IMR-90 (cell line): Measurements from ENCODE around the gene VPS35. TPM values are rescaled to one million over a fixed set of nuclear protein-coding genes. Genes with fewer than 3 reads are reported as not detected.

Experiments used
- ATAC-seq: fragments of 200-7000 bp; cut with Tn5 transposase; 2 replicates; pipeline ENCODE4 v1.9.1; 2020; ENCODE audit warnings: low read depth, mild to moderate bottlenecking, moderate library complexity
- BruUV-seq: library from RNA; stranded (reverse); fragments of 400-500 nt; replicated peaks from 2 replicates; lab custom pipeline; 2021; lab: Mats Ljungman, UMichigan
- CTCF ChIA-PET: fragments of 300-600 bp; formaldehyde crosslinking; extraction: SDS; loops from one replicate; lab custom pipeline; 2021; ENCODE audit warnings: antibody characterized with exemption; lab: Yijun Ruan, JAX
- POLR2A ChIA-PET: fragments of 300-600 bp; sonication (Branson Sonifier 250); formaldehyde crosslinking; loops from one replicate; lab custom pipeline; 2022; ENCODE audit warnings: antibody characterized with exemption; ENCODE audit not compliant: unreplicated experiment; lab: Charles Lee
- DNase-seq: peaks from one replicate; pipeline ENCODE4 v3.0.0; 2013
- H2AFZ ChIP-seq: replicated peaks from 2 replicates; pipeline ENCODE3; 2013; ENCODE audit warnings: low read length, mild to moderate bottlenecking; ENCODE audit not compliant: poor library complexity
- H2AK5ac ChIP-seq: 2 replicates; pipeline ENCODE4 v1.6.1; 2013; ENCODE audit warnings: low read depth, low read length, inconsistent platforms
- H2AK9ac ChIP-seq: replicated peaks from 2 replicates; pipeline ENCODE3; 2013; ENCODE audit warnings: mild to moderate bottlenecking, low read depth, low read length, moderate library complexity; ENCODE audit not compliant: poor library complexity
- H2BK120ac ChIP-seq: 2 replicates; pipeline ENCODE4 v1.6.1; 2013; ENCODE audit warnings: low read depth, low read length, inconsistent platforms
- H2BK15ac ChIP-seq: 3 replicates; pipeline ENCODE4 v1.6.1; 2013; ENCODE audit warnings: low read depth, low read length, inconsistent platforms
- H2BK20ac ChIP-seq: 2 replicates; pipeline ENCODE4 v1.6.1; 2013; ENCODE audit warnings: low read depth, mild to moderate bottlenecking, inconsistent platforms, low read length, moderate library complexity
- H2BK5ac ChIP-seq: 2 replicates; pipeline ENCODE4 v1.6.1; 2013; ENCODE audit warnings: mild to moderate bottlenecking, low read depth, low read length, inconsistent platforms; ENCODE audit not compliant: poor library complexity, severe bottlenecking
- H3K14ac ChIP-seq: replicated peaks from 2 replicates; pipeline ENCODE4 v1.6.1; 2013; ENCODE audit warnings: low read depth, low read length, inconsistent platforms
- H3K18ac ChIP-seq: 2 replicates; pipeline ENCODE4 v1.6.1; 2013; ENCODE audit warnings: low read depth, low read length, control low read depth
- H3K23ac ChIP-seq: 2 replicates; pipeline ENCODE4 v1.6.1; 2013; ENCODE audit warnings: low read depth, low read length, inconsistent platforms
- H3K27ac ChIP-seq: 2 replicates; pipeline ENCODE4 v1.5.1; 2013; ENCODE audit warnings: mild to moderate bottlenecking, control low read depth, low read length; ENCODE audit not compliant: insufficient read depth
- H3K27me3 ChIP-seq: 2 replicates; pipeline ENCODE4 v1.6.1; 2013; ENCODE audit warnings: low read length; ENCODE audit not compliant: control insufficient read depth, insufficient read depth
- H3K36me3 ChIP-seq: 2 replicates; pipeline ENCODE4 v1.6.1; 2013; ENCODE audit warnings: low read length, mixed read lengths; ENCODE audit not compliant: control insufficient read depth, insufficient read depth
- H3K4ac ChIP-seq: 2 replicates; pipeline ENCODE4 v1.6.1; 2013; ENCODE audit warnings: low read depth, low read length, inconsistent platforms
- H3K4me1 ChIP-seq: 2 replicates; pipeline ENCODE4 v1.6.1; 2013; ENCODE audit warnings: low read length, mixed read lengths; ENCODE audit not compliant: control insufficient read depth, insufficient read depth
- H3K4me2 ChIP-seq: 2 replicates; pipeline ENCODE4 v1.6.1; 2013; ENCODE audit warnings: low read depth, mild to moderate bottlenecking, control low read depth, low read length, moderate library complexity
- H3K4me3 ChIP-seq: 2 replicates; pipeline ENCODE4 v1.5.1; 2013; ENCODE audit warnings: low read depth, mild to moderate bottlenecking, control low read depth, low read length, moderate library complexity; ENCODE audit not compliant: insufficient read depth
- H3K56ac ChIP-seq: 2 replicates; pipeline ENCODE4 v1.6.1; 2013; ENCODE audit warnings: low read length, inconsistent platforms; ENCODE audit not compliant: insufficient read depth; ENCODE audit errors: extremely low read depth
- H3K79me1 ChIP-seq, 2 experiments: 2 replicates each; pipeline ENCODE4 v1.6.1; 2013; ENCODE audit warnings: low read length in 2 of 2, inconsistent platforms in 1 of 2, low read depth in 1 of 2
- H3K9ac ChIP-seq: 2 replicates; pipeline ENCODE4 v1.6.1; 2013; ENCODE audit warnings: low read depth, low read length, control low read depth
- H3K9me1 ChIP-seq: 2 replicates; pipeline ENCODE4 v1.6.1; 2013; ENCODE audit warnings: low read length, inconsistent platforms; ENCODE audit not compliant: insufficient read depth
- H3K9me3 ChIP-seq: 2 replicates; pipeline ENCODE4 v1.6.1; 2013; ENCODE audit warnings: low read length; ENCODE audit not compliant: control insufficient read depth, insufficient read depth
- H4K20me1 ChIP-seq: 2 replicates; pipeline ENCODE4 v1.6.1; 2013; ENCODE audit warnings: low read length, inconsistent platforms; ENCODE audit not compliant: insufficient read depth
- H4K5ac ChIP-seq: 2 replicates; pipeline ENCODE4 v1.6.1; 2013; ENCODE audit warnings: mild to moderate bottlenecking, low read depth, low read length, control low read depth
- H4K8ac ChIP-seq, 2 experiments: 2 replicates each; pipeline ENCODE4 v1.6.1; 2013; ENCODE audit warnings: low read depth in 2 of 2, low read length in 2 of 2, control low read depth in 1 of 2, inconsistent platforms in 1 of 2
- H4K91ac ChIP-seq: 2 replicates; pipeline ENCODE4 v1.6.1; 2013; ENCODE audit warnings: low read depth, low read length, inconsistent platforms; ENCODE audit not compliant: insufficient read depth
- CHD1 ChIP-seq: IDR thresholded peaks from 2 replicates; pipeline ENCODE4 v1.6.1; 2012; ENCODE audit warnings: low read depth, low read length, improper control_type of control experiment
- CTCF ChIP-seq: conservative IDR thresholded peaks from 2 replicates; pipeline ENCODE4 v1.5.1; 2012; ENCODE audit warnings: mild to moderate bottlenecking, low read depth, low read length, improper control_type of control experiment
- USF2 ChIP-seq: fragments of 150-350 bp; IDR thresholded peaks from 2 replicates; pipeline ENCODE4 v1.6.1; 2017; ENCODE audit warnings: mild to moderate bottlenecking, antibody characterized with exemption, low read length, low read depth
- WGBS, 2 experiments: methylation state at CpG; one replicate each; pipeline versions ENCODE4 v1.1.5 to v1.1.7; 2013; ENCODE audit warnings: missing lambda C conversion rate in 2 of 2; ENCODE audit not compliant: insufficient read length in 1 of 2; ENCODE audit errors: extremely low coverage in 2 of 2; 5-methylcytosine and 5-hydroxymethylcytosine counted together
- dilution Hi-C: fragments of 300-500 bp; cut with HindIII; formaldehyde crosslinking; loops from one replicate; pipeline ENCODE4 v1.14.3; 2018; ENCODE audit warnings: low sequenced_read_pairs; ENCODE audit not compliant: unreplicated experiment
- in situ Hi-C: fragments of 300-500 bp; cut with MboI; formaldehyde crosslinking; loops from 3 replicates; pipeline ENCODE4 v1.14.3; 2019; ENCODE audit warnings: low sequenced_read_pairs, inconsistent platforms, mixed read lengths
- intact Hi-C: fragments of 100-400 bp; cut with micrococcal nuclease; formaldehyde crosslinking; loops from 2 replicates; pipeline ENCODE4 v1.10.0; 2022
- polyA plus RNA-seq, 3 experiments: library from polyadenylated mRNA; depleted of rRNA; stranded (reverse); fragments of >200 nt; gene quantifications; 2 replicates each; pipeline ENCODE4 v1.2.3, GENCODE V29; 2012; ENCODE audit warnings: low replicate concordance in 1 of 3
- total RNA-seq: library from RNA; depleted of rRNA; stranded (reverse); fragments of >200 nt; gene quantifications from 2 replicates; pipeline ENCODE4 v1.2.3, GENCODE V29; 2012

Gene VPS35
- total and polyA plus RNA-seq, 2 of the 4 experiments (the other 2 are of a cell fraction) = 42.3 to 89.4 TPM

DNA sequence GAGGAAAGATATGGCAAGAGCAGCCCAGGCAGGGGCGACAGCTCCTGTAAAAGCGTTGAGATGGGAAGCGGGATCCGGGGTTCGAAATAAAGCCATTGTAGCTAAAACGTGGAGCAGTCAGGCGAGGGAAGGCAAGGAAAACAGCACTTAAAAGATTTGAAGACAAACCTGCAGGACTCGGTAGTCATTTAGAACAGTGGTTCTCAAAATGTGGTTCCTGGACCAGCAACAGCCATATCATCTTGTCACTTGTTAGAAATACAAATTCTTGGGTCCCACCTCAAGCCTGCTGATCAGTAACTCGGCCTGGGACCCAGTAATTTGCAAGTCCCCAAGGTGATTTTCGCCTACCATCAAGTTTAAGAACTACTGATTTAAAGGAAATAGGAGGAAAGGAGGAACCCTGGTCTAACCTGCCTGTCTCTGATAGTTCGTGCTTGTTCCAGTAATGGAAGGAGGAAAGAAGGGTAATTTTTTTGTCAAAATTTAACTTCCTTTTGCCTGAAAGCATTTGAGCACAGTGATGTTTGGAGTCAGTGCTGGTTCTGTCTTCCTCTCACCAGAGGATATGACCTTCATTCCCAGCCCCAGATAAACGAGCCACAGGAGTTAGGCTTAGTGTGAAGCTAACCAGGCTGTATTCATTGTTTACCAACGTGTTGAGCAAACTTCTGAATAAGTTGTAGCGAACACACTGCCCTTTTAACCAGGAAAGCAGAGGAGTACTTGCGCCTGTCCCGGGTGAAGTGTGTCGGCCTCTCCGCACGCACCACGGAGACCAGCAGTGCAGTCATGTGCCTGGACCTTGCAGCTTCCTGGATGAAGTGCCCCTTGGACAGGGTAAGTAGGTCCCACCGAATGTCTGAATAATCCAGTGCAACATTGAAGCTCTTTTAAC is 1.6 kb upstream of the VPS35 start:
- in situ Hi-C loops (no loop called here), dilution Hi-C loops (no loop called here), intact Hi-C loops (loop anchor here (1.0 to 2.0 kb wide), 2 partner anchors 113 to 140 kb away; partner anchors contain the start of gene C16orf87)
- ChIA-PET CTCF (interaction anchor here (0.5 to 2.4 kb wide), 4 partner anchors 13 to 1628 kb away, joined by 3 to 9 read pairs (median 5); no protein-coding TSS in a partner anchor), POLR2A (interaction anchor here (0.6 kb wide), 1 partner anchor 139 kb away, joined by 16 read pairs; no protein-coding TSS in a partner anchor)
- H3K9me1 ChIP-seq = peaks cover 5% of the 10 kb centered on the region
- ATAC-seq = no peak
- peak overlapping the region; percentile 60 for H2AK9ac ChIP-seq
- 13% methylated on average over 10 of the region's 21 CpGs; no CpG with 5 or more reads in 1 of the 2 experiments for WGBS, 2 experiments
- no peak for TF ChIP-seq CTCF
- 0 out of 2 replicates have a peak, but pooled peaks have one; percentile 4 for TF ChIP-seq CHD1
- peak; percentile 46; the same call in 1 of the 2 replicates for TF ChIP-seq USF2
- H3K27me3 ChIP-seq = no peaks in the 10 kb centered on the region
- no peak overlapping the region for H2BK20ac ChIP-seq
- H4K20me1 ChIP-seq = peaks cover 36% of the 10 kb centered on the region
- peak overlapping the region; percentile 30; the same call in 1 of the 2 replicates for H3K18ac ChIP-seq
- H3K4me2 ChIP-seq = peak overlapping the region; percentile 95
- peak overlapping the region; percentile 61; the same call in 1 of the 2 replicates for H2BK120ac ChIP-seq
- peak overlapping the region; percentile 31; the same call in 1 of the 3 replicates for H2BK15ac ChIP-seq
- H3K56ac ChIP-seq = peak overlapping the region; percentile 66; the same call in 1 of the 2 replicates
- H3K79me1 ChIP-seq = peaks cover 22 to 44% of the 10 kb centered on the region in 2 experiments
- H2AFZ ChIP-seq = peak overlapping the region; percentile 100
- H3K36me3 ChIP-seq = peaks cover 1% of the 10 kb centered on the region; the same call in 1 of the 2 replicates
- H2AK5ac ChIP-seq = peak overlapping the region; percentile 62; the same call in 1 of the 2 replicates
- peak overlapping the region; percentile 93 for H3K23ac ChIP-seq
- H3K9ac ChIP-seq = peak overlapping the region; percentile 81
- peak overlapping the region; percentile 14; the same call in 1 of the 2 replicates for H4K5ac ChIP-seq
- no peak overlapping the region for H4K91ac ChIP-seq
- H4K8ac ChIP-seq = peak overlapping the region; percentile 33 to 74; a peak in 3 of 4 replicates
- no peaks in the 10 kb centered on the region for H3K9me3 ChIP-seq
- peak overlapping the region; percentile 72 for H3K27ac ChIP-seq
- peak overlapping the region; percentile 88 for H3K4me3 ChIP-seq
- peaks cover 6% of the 10 kb centered on the region for H3K4me1 ChIP-seq
- H2BK5ac ChIP-seq = peak overlapping the region; percentile 84
- H3K14ac ChIP-seq = peak overlapping the region; percentile 69
- peak; percentile 40 for DNase-seq
- peak overlapping the region; percentile 59 for H3K4ac ChIP-seq
- no TSS peak for BruUV-seq
